GM23338 (cell line): ENCODE results near the gene MYO1E. TPM values are rescaled to one million over a fixed set of nuclear protein-coding genes. Genes with fewer than 3 reads are reported as not detected.
"Not testable (repeated sequence)": the region's sequence is repeated elsewhere in the genome, so short reads cannot be mapped to it uniquely, and the experiment has no call there.

Experiments
- ATAC-seq: fragments of 200-7000 bp; cut with Tn5 transposase; 3 replicates; pipeline ENCODE4 v1.9.1; 2020
- DNase-seq: peaks from one replicate; pipeline ENCODE4 v3.0.0-alpha.2; 2015; ENCODE audit warnings: low spot score
- H2AFZ ChIP-seq: fragments of 200-600 bp; sonication (generic); 2 replicates; pipeline ENCODE4 v1.8.0; 2016; ENCODE audit warnings: antibody characterized with exemption, mild to moderate bottlenecking, moderate library complexity
- H3F3A ChIP-seq: fragments of 200-600 bp; sonication (generic); replicated peaks from 2 replicates; pipeline ENCODE4 v1.8.0; 2017; ENCODE audit warnings: antibody characterized with exemption, mixed run types, low read depth
- H3K27ac ChIP-seq: fragments of 200-600 bp; sonication (generic); 2 replicates; pipeline ENCODE4 v1.6.1; 2016; ENCODE audit warnings: low read depth
- H3K27me3 ChIP-seq: fragments of 200-600 bp; sonication (generic); 2 replicates; pipeline ENCODE4 v1.8.0; 2016; ENCODE audit warnings: mild to moderate bottlenecking, mixed run types, moderate library complexity; ENCODE audit not compliant: insufficient read depth
- H3K36me3 ChIP-seq: fragments of 200-600 bp; sonication (generic); 2 replicates; pipeline ENCODE4 v1.8.0; 2016; ENCODE audit warnings: mild to moderate bottlenecking; ENCODE audit not compliant: insufficient read depth
- H3K4me1 ChIP-seq: fragments of 200-600 bp; sonication (generic); 2 replicates; pipeline ENCODE4 v1.8.0; 2016; ENCODE audit warnings: mild to moderate bottlenecking, moderate library complexity; ENCODE audit not compliant: insufficient read depth
- H3K4me2 ChIP-seq: fragments of 200-600 bp; sonication (generic); 2 replicates; pipeline ENCODE4 v1.7.1; 2017; ENCODE audit warnings: mixed run types
- H3K4me3 ChIP-seq: fragments of 200-600 bp; sonication (generic); 2 replicates; pipeline ENCODE4 v1.6.1; 2016; ENCODE audit warnings: mixed run types
- H3K79me2 ChIP-seq: fragments of 200-600 bp; sonication (generic); replicated peaks from 2 replicates; pipeline ENCODE4 v1.8.0; 2017; ENCODE audit warnings: mild to moderate bottlenecking; ENCODE audit not compliant: insufficient read depth
- H3K9me2 ChIP-seq: fragments of 200-600 bp; sonication (generic); 2 replicates; pipeline ENCODE4 v1.8.0; 2017; ENCODE audit not compliant: insufficient read depth
- H4K20me1 ChIP-seq: fragments of 200-600 bp; sonication (generic); replicated peaks from 2 replicates; pipeline ENCODE4 v1.8.0; 2017; ENCODE audit warnings: mild to moderate bottlenecking; ENCODE audit not compliant: insufficient read depth
- H3K27ac Mint-ChIP-seq: 2 replicates; pipeline ENCODE4 v1.8.0; 2020; ENCODE audit warnings: inconsistent platforms, mild to moderate bottlenecking, moderate library complexity, mixed read lengths
- H3K27me3 Mint-ChIP-seq: 3 replicates; pipeline ENCODE4 v1.8.0; 2022; ENCODE audit warnings: low read depth, mild to moderate bottlenecking, moderate library complexity, mixed read lengths, inconsistent platforms; ENCODE audit not compliant: insufficient read depth, poor library complexity
- H3K36me3 Mint-ChIP-seq: 3 replicates; pipeline ENCODE4 v1.8.0; 2021; ENCODE audit warnings: low read depth, mild to moderate bottlenecking, inconsistent platforms, moderate library complexity, mixed read lengths
- H3K4me1 Mint-ChIP-seq: 3 replicates; pipeline ENCODE4 v1.8.0; 2020; ENCODE audit warnings: mild to moderate bottlenecking, inconsistent platforms, mixed read lengths
- H3K4me3 Mint-ChIP-seq: 3 replicates; pipeline ENCODE4 v1.8.0; 2021; ENCODE audit warnings: moderate library complexity, mild to moderate bottlenecking, inconsistent platforms, mixed read lengths
- H3K9me3 Mint-ChIP-seq: 3 replicates; pipeline ENCODE4 v1.8.0; 2020; ENCODE audit warnings: moderate library complexity, mild to moderate bottlenecking, inconsistent platforms, mixed read lengths
- REST ChIP-seq: IDR thresholded peaks from one replicate; pipeline ENCODE4 v1.6.1; 2018; ENCODE audit warnings: antibody characterized with exemption; ENCODE audit not compliant: unreplicated experiment
- ZNF462 ChIP-seq: fragments of 250-450 bp; sonication (Bioruptor Pico); IDR thresholded peaks from 2 replicates; pipeline ENCODE4 v1.5.0; 2020; ENCODE audit warnings: mild to moderate bottlenecking, moderate library complexity
- polyA plus RNA-seq: library from polyadenylated mRNA; unstranded; fragments of >200 nt; fragmentation: Nextera tagmentation; extraction: Ambion mirVana; gene quantifications from 2 replicates; pipeline ENCODE4 v1.2.1, GENCODE V29; 2016
- total RNA-seq: library from RNA; depleted of rRNA; stranded (reverse); fragments of >200 nt; shearing (Covaris generic); gene quantifications from 2 replicates; pipeline ENCODE4 v1.2.3, GENCODE V29; 2014

MYO1E gene
- total and polyA plus RNA-seq, 2 experiments from 2014 or later: 68.3 to 131 TPM

GRCh38 chr15:59401824-59402569, 29.3 kb upstream of the MYO1E start (continued):
- TF ChIP-seq ZNF462 (no peak), REST (no peak)

GRCh38 chr15:59401051-59401823, 28.6 kb upstream of the MYO1E start:
- Histone ChIP-seq H3K4me2 (peak overlapping the region; percentile 70), H3K27me3 (peaks cover 22% of the 10 kb centered on the region; the same call in 1 of the 2 replicates), H3K4me1 (peaks cover 43% of the 10 kb centered on the region)
- not testable (repeated sequence) for H3K27ac ChIP-seq, H4K20me1 ChIP-seq, DNase-seq, H3K36me3 ChIP-seq, H3K36me3 Mint-ChIP-seq, H3K9me3 Mint-ChIP-seq, H3K79me2 ChIP-seq, ATAC-seq, H3K4me3 Mint-ChIP-seq, H3K4me3 ChIP-seq, H3F3A ChIP-seq, H3K27ac Mint-ChIP-seq, H3K9me2 ChIP-seq, H2AFZ ChIP-seq
- peaks cover 16% of the 10 kb centered on the region for H3K27me3 Mint-ChIP-seq
- H3K4me1 Mint-ChIP-seq: peaks cover 33% of the 10 kb centered on the region
